OCI-LY7 (cell line): Measurements from ENCODE around the gene CCDC102A. TPM values are rescaled to one million over a fixed set of nuclear protein-coding genes. Genes with fewer than 3 reads are reported as not detected.

Source experiments
- BruUV-seq: library from RNA; stranded (reverse); fragments of 400-500 nt; replicated peaks from 2 replicates; lab custom pipeline; 2021; lab: Mats Ljungman, UMichigan
- CTCF ChIA-PET: fragments of 300-600 bp; sonication (Branson Sonifier 250); formaldehyde crosslinking; loops from one replicate; lab custom pipeline; 2022; ENCODE audit warnings: antibody characterized with exemption; ENCODE audit not compliant: unreplicated experiment; lab: Charles Lee
- POLR2A ChIA-PET: fragments of 300-600 bp; sonication (Branson Sonifier 250); formaldehyde crosslinking; loops from one replicate; lab custom pipeline; 2022; ENCODE audit warnings: antibody characterized with exemption; lab: Charles Lee
- DNase-seq: peaks from one replicate; pipeline ENCODE4 v3.0.0-alpha.2; 2015; ENCODE audit warnings: low spot score
- H2AFZ ChIP-seq: fragments of 200-600 bp; sonication (generic), shearing (Covaris generic); 2 replicates; pipeline ENCODE4 v1.6.1; 2014; ENCODE audit warnings: mild to moderate bottlenecking, antibody characterized with exemption, low read length, moderate library complexity
- H3K27ac ChIP-seq: fragments of 200-600 bp; sonication (generic); 2 replicates; pipeline ENCODE4 v1.5.1; 2014; ENCODE audit warnings: mixed run types, low read depth, mild to moderate bottlenecking, moderate library complexity, low read length, inconsistent platforms; ENCODE audit not compliant: poor library complexity, severe bottlenecking
- H3K36me3 ChIP-seq: fragments of 200-600 bp; sonication (generic); 2 replicates; pipeline ENCODE4 v1.6.1; 2014; ENCODE audit warnings: mild to moderate bottlenecking, antibody characterized with exemption, low read length, moderate library complexity, mixed read lengths; ENCODE audit not compliant: insufficient read depth
- H3K4me1 ChIP-seq: fragments of 200-600 bp; sonication (generic); 2 replicates; pipeline ENCODE4 v1.5.1; 2014; ENCODE audit warnings: mild to moderate bottlenecking, low read length; ENCODE audit not compliant: insufficient read depth, poor library complexity, severe bottlenecking
- H3K4me2 ChIP-seq: fragments of 200-600 bp; sonication (generic); 2 replicates; pipeline ENCODE4 v1.6.1; 2014; ENCODE audit warnings: mild to moderate bottlenecking, low read length
- H3K4me3 ChIP-seq: fragments of 200-600 bp; sonication (generic); 2 replicates; pipeline ENCODE4 v1.5.1; 2014; ENCODE audit warnings: mild to moderate bottlenecking, low read depth, low read length; ENCODE audit not compliant: poor library complexity, severe bottlenecking
- H3K79me2 ChIP-seq: fragments of 200-600 bp; sonication (generic); 2 replicates; pipeline ENCODE4 v1.6.1; 2016; ENCODE audit warnings: low read depth, mild to moderate bottlenecking, low read length, moderate library complexity, mixed read lengths; ENCODE audit not compliant: insufficient read depth
- H3K9me2 ChIP-seq: fragments of 200-600 bp; sonication (generic); 2 replicates; pipeline ENCODE4 v1.6.1; 2016; ENCODE audit warnings: mild to moderate bottlenecking, low read length, mixed read lengths; ENCODE audit not compliant: insufficient read depth
- H3K9me3 ChIP-seq: fragments of 200-600 bp; sonication (generic); 2 replicates; pipeline ENCODE4 v1.6.1; 2014; ENCODE audit warnings: mild to moderate bottlenecking, mixed run types, low read length, mixed read lengths
- H4K20me1 ChIP-seq: fragments of 200-600 bp; sonication (generic); 2 replicates; pipeline ENCODE4 v1.6.1; 2014; ENCODE audit warnings: mild to moderate bottlenecking, antibody characterized with exemption, low read length, moderate library complexity, mixed read lengths; ENCODE audit not compliant: insufficient read depth
- CTCF ChIP-seq: fragments of 200-600 bp; sonication (generic); conservative IDR thresholded peaks from 2 replicates; pipeline ENCODE4 v1.5.1; 2014; ENCODE audit warnings: mild to moderate bottlenecking, antibody characterized with exemption, low read length, moderate library complexity, mixed read lengths
- EZH2phosphoT487 ChIP-seq: fragments of 200-600 bp; sonication (generic); IDR thresholded peaks from 2 replicates; pipeline ENCODE4 v1.6.1; 2018; ENCODE audit warnings: low read depth, borderline replicate concordance, mild to moderate bottlenecking, mixed run types, antibody characterized with exemption, low read length, moderate library complexity, mixed read lengths
- intact Hi-C: fragments of 100-400 bp; cut with micrococcal nuclease; formaldehyde crosslinking; loops from one replicate; pipeline ENCODE4 v1.10.0; 2022; ENCODE audit not compliant: unreplicated experiment
- total RNA-seq, 2 experiments: library from RNA; depleted of rRNA in 1 of 2; stranded (reverse); fragments of >200 nt in 1 of 2; shearing (Covaris generic) in 1 of 2; gene quantifications; 2 replicates each; pipeline ENCODE4 v1.2.3, GENCODE V29; 2014 to 2022

The CCDC102A gene
- total RNA-seq, 2 experiments from 2014 or later = 4.2 to 7.1 TPM

GRCh38 chr16:57484515-57485005 lies 51.8 kb downstream of the CCDC102A start:
- Histone ChIP-seq H3K4me3 (no peak overlapping the region), H3K4me2 (no peak overlapping the region), H3K4me1 (peaks cover 5% of the 10 kb centered on the region), H4K20me1 (no peaks in the 10 kb centered on the region), H3K27ac (no peak overlapping the region), H3K9me2 (no peaks in the 10 kb centered on the region), H3K36me3 (no peaks in the 10 kb centered on the region), H2AFZ (no peak overlapping the region), H3K9me3 (no peaks in the 10 kb centered on the region), H3K79me2 (no peaks in the 10 kb centered on the region)
- POLR2A ChIA-PET = no interaction called here
- no TSS peak for BruUV-seq
- no peak for DNase-seq
- intact Hi-C loops = no loop called here
- CTCF ChIA-PET = no interaction called here
- TF ChIP-seq EZH2phosphoT487 (no peak), CTCF (no peak)

GRCh38 chr16:57483725-57484514 lies 52.5 kb downstream of the CCDC102A start:
- Histone ChIP-seq H2AFZ (no peak overlapping the region), H3K4me3 (no peak overlapping the region), H3K4me2 (no peak overlapping the region), H4K20me1 (no peaks in the 10 kb centered on the region), H3K79me2 (no peaks in the 10 kb centered on the region), H3K9me3 (no peaks in the 10 kb centered on the region), H3K4me1 (peaks cover 5% of the 10 kb centered on the region), H3K27ac (no peak overlapping the region), H3K36me3 (no peaks in the 10 kb centered on the region), H3K9me2 (no peaks in the 10 kb centered on the region)
- no TSS peak for BruUV-seq
- ChIA-PET POLR2A (interaction anchor here (0.9 kb wide), 1 partner anchor 42 kb away, joined by 5 read pairs; no protein-coding TSS in a partner anchor), CTCF (no interaction called here)
- TF ChIP-seq CTCF (no peak), EZH2phosphoT487 (no peak)
- intact Hi-C loops = no loop called here
- DNase-seq = no peak
